ENCODE results near the gene ACSF3.

The ACSF3 gene

GRCh38 chr16:89136931-89137330 lies 43.3 kb downstream of the ACSF3 start:
- DNase-seq, result no peak
- in situ Hi-C loops (cut with MboI; ENCODE audit: low pct_unique_long_range_greater_than_20kb, low sequenced_read_pairs), result no loop called here

- no peak for DNase-seq
- in situ Hi-C loops (cut with MboI; ENCODE audit: low pct_unique_long_range_greater_than_20kb, low sequenced_read_pairs), result no loop called here
Observed at GRCh38 chr16:89137666-89138512, 44.2 kb downstream of the ACSF3 start.

GRCh38 chr16:89138513-89138795 lies 44.8 kb downstream of the ACSF3 start:
- in situ Hi-C loops (cut with MboI; ENCODE audit: low pct_unique_long_range_greater_than_20kb, low sequenced_read_pairs), result no loop called here
- no peak for DNase-seq

- no peak for DNase-seq
- in situ Hi-C loops (cut with MboI; ENCODE audit: low pct_unique_long_range_greater_than_20kb, low sequenced_read_pairs), result no loop called here
Observed at GRCh38 chr16:89138843-89139520, 45.3 kb downstream of the ACSF3 start.

GRCh38 chr16:89139907-89140361 lies 46.3 kb downstream of the ACSF3 start:
- no peak for DNase-seq
- in situ Hi-C loops (cut with MboI; ENCODE audit: low pct_unique_long_range_greater_than_20kb, low sequenced_read_pairs), result no loop called here

GRCh38 chr16:89140401-89140800 lies 46.7 kb downstream of the ACSF3 start:
- DNase-seq, result no peak
- in situ Hi-C loops (cut with MboI; ENCODE audit: low pct_unique_long_range_greater_than_20kb, low sequenced_read_pairs), result no loop called here

- in situ Hi-C loops (cut with MboI; ENCODE audit: low pct_unique_long_range_greater_than_20kb, low sequenced_read_pairs), result no loop called here
- no peak for DNase-seq
Observed at GRCh38 chr16:89140981-89141883, 47.6 kb downstream of the ACSF3 start.

GRCh38 chr16:89141884-89142267 lies 48.2 kb downstream of the ACSF3 start:
- DNase-seq, result no peak
- in situ Hi-C loops (cut with MboI; ENCODE audit: low pct_unique_long_range_greater_than_20kb, low sequenced_read_pairs), result no loop called here

GRCh38 chr16:89142474-89143195 lies 49.0 kb downstream of the ACSF3 start:
- DNase-seq, result no peak
- in situ Hi-C loops (cut with MboI; ENCODE audit: low pct_unique_long_range_greater_than_20kb, low sequenced_read_pairs), result no loop called here

- DNase-seq, result no peak
- in situ Hi-C loops (cut with MboI; ENCODE audit: low pct_unique_long_range_greater_than_20kb, low sequenced_read_pairs), result no loop called here
Observed at GRCh38 chr16:89143201-89143741, 49.6 kb downstream of the ACSF3 start.

- no peak for DNase-seq
- in situ Hi-C loops (cut with MboI; ENCODE audit: low pct_unique_long_range_greater_than_20kb, low sequenced_read_pairs), result no loop called here
Observed at GRCh38 chr16:89143911-89144675, 50.4 kb downstream of the ACSF3 start.

GRCh38 chr16:89144681-89145080 lies 51.0 kb downstream of the ACSF3 start:
- no peak for DNase-seq
- in situ Hi-C loops (cut with MboI; ENCODE audit: low pct_unique_long_range_greater_than_20kb, low sequenced_read_pairs), result no loop called here

- no peak for DNase-seq
- in situ Hi-C loops (cut with MboI; ENCODE audit: low pct_unique_long_range_greater_than_20kb, low sequenced_read_pairs), result no loop called here
Observed at GRCh38 chr16:89145406-89146161, 51.9 kb downstream of the ACSF3 start.

GRCh38 chr16:89146211-89147005 lies 52.8 kb downstream of the ACSF3 start:
- DNase-seq, result no peak
- in situ Hi-C loops (cut with MboI; ENCODE audit: low pct_unique_long_range_greater_than_20kb, low sequenced_read_pairs), result no loop called here

GRCh38 chr16:89147085-89147817 lies 53.6 kb downstream of the ACSF3 start:
- in situ Hi-C loops (cut with MboI; ENCODE audit: low pct_unique_long_range_greater_than_20kb, low sequenced_read_pairs), result no loop called here
- DNase-seq, result no peak

- in situ Hi-C loops (cut with MboI; ENCODE audit: low pct_unique_long_range_greater_than_20kb, low sequenced_read_pairs), result no loop called here
- no peak for DNase-seq
Observed at GRCh38 chr16:89149386-89149785, 55.7 kb downstream of the ACSF3 start.
